Keratinocyte (primary cell): ENCODE results near the gene HOXC6.

ENCODE experiments used
- CTCF ChIP-seq, 3 experiments: IDR thresholded peaks in 1 of 3; conservative IDR thresholded peaks in 1 of 3; optimal IDR thresholded peaks in 1 of 3; 2 replicates in 2 of 3; 3 replicates in 1 of 3; pipeline versions ENCODE3 to v1.5.1; 2011; ENCODE audit warnings: low read length in 3 of 3, mild to moderate bottlenecking in 3 of 3, moderate library complexity in 2 of 3, control low read depth in 1 of 3, inconsistent platforms in 1 of 3; ENCODE audit not compliant: insufficient read depth in 2 of 3; ENCODE audit errors: extremely low read depth in 1 of 3
- EZH2 ChIP-seq: IDR thresholded peaks from one replicate; pipeline ENCODE4 v1.6.1; 2012; ENCODE audit warnings: inconsistent platforms, mild to moderate bottlenecking, low read length, moderate library complexity

- TF ChIP-seq CTCF (optimal IDR thresholded peaks at IDR 0.05 in 1 of 3, IDR thresholded peaks at IDR 0.05 in 1 of 3, conservative IDR thresholded peaks at IDR 0.05 in 1 of 3; ENCODE audit: extremely low read depth in 1 of 3, insufficient read depth in 2 of 3, low read length in 3 of 3) (no peak), EZH2 (no peak)
These were observed 18.8 kb upstream of the HOXC6 start for GRCh38 chr12:54009171-54010052.
